ENCODE results near the gene CTXN1. TPM values are rescaled to one million over a fixed set of nuclear protein-coding genes. Genes with fewer than 3 reads are reported as not detected.
A peak's percentile ranks its signal among the peaks of the same experiment; 100 is the strongest.

Gene CTXN1
- total RNA-seq, 1 donor from 2014 or later: 90.6 TPM

- peaks cover 17% of the 10 kb centered on the region for H3K9me3 Mint-ChIP-seq (ENCODE audit: unreplicated experiment)
- H3K4me3 Mint-ChIP-seq (ENCODE audit: unreplicated experiment): peak overlapping the region; percentile 92
- peaks cover 6% of the 10 kb centered on the region for H3K4me1 Mint-ChIP-seq (ENCODE audit: low read depth, unreplicated experiment)
- peak overlapping the region; percentile 92 for H3K27ac Mint-ChIP-seq (ENCODE audit: unreplicated experiment)
- TF ChIP-seq CTCF (IDR thresholded peaks at IDR 0.05; ENCODE audit: partially characterized antibody, unreplicated experiment): peak; percentile 98
- H3K27me3 Mint-ChIP-seq (ENCODE audit: unreplicated experiment): peaks cover 18% of the 10 kb centered on the region
- DNase-seq: peak; percentile 97
- no peaks in the 10 kb centered on the region for H3K36me3 Mint-ChIP-seq (ENCODE audit: unreplicated experiment)
Observed at GRCh38 chr19:7925171-7925851, 624 bp downstream of the CTXN1 start.

- H3K9me3 Mint-ChIP-seq (ENCODE audit: unreplicated experiment): peaks cover 17% of the 10 kb centered on the region
- peak overlapping the region; percentile 67 for H3K4me3 Mint-ChIP-seq (ENCODE audit: unreplicated experiment)
- H3K27me3 Mint-ChIP-seq (ENCODE audit: unreplicated experiment): peaks cover 18% of the 10 kb centered on the region
- H3K36me3 Mint-ChIP-seq (ENCODE audit: unreplicated experiment): no peaks in the 10 kb centered on the region
- H3K27ac Mint-ChIP-seq (ENCODE audit: unreplicated experiment): no peak overlapping the region
- peaks cover 6% of the 10 kb centered on the region for H3K4me1 Mint-ChIP-seq (ENCODE audit: low read depth, unreplicated experiment)
- TF ChIP-seq CTCF (IDR thresholded peaks at IDR 0.05; ENCODE audit: partially characterized antibody, unreplicated experiment): no peak
- no peak for DNase-seq
Observed at GRCh38 chr19:7924651-7925170, 1.2 kb downstream of the CTXN1 start.

GRCh38 chr19:7924241-7924640 lies 1.7 kb downstream of the CTXN1 start:
- H3K36me3 Mint-ChIP-seq (ENCODE audit: unreplicated experiment): no peaks in the 10 kb centered on the region
- no peak for DNase-seq
- peak overlapping the region; percentile 76 for H3K4me3 Mint-ChIP-seq (ENCODE audit: unreplicated experiment)

GRCh38 chr19:7923295-7924191 lies 2.4 kb downstream of the CTXN1 start:
- H3K36me3 Mint-ChIP-seq (ENCODE audit: unreplicated experiment): no peaks in the 10 kb centered on the region
- H3K4me1 Mint-ChIP-seq (ENCODE audit: low read depth, unreplicated experiment): peaks cover 6% of the 10 kb centered on the region
- DNase-seq: no peak
- peaks cover 18% of the 10 kb centered on the region for H3K27me3 Mint-ChIP-seq (ENCODE audit: unreplicated experiment)
- TF ChIP-seq CTCF (IDR thresholded peaks at IDR 0.05; ENCODE audit: partially characterized antibody, unreplicated experiment): no peak
- H3K9me3 Mint-ChIP-seq (ENCODE audit: unreplicated experiment): peaks cover 17% of the 10 kb centered on the region
- H3K4me3 Mint-ChIP-seq (ENCODE audit: unreplicated experiment): peak overlapping the region; percentile 15
- peak overlapping the region; percentile 26 for H3K27ac Mint-ChIP-seq (ENCODE audit: unreplicated experiment)

More at GRCh38 chr19:7924241-7924640, 1.7 kb downstream of the CTXN1 start:
- peaks cover 17% of the 10 kb centered on the region for H3K9me3 Mint-ChIP-seq (ENCODE audit: unreplicated experiment)
- peaks cover 6% of the 10 kb centered on the region for H3K4me1 Mint-ChIP-seq (ENCODE audit: low read depth, unreplicated experiment)
- no peak for TF ChIP-seq CTCF (IDR thresholded peaks at IDR 0.05; ENCODE audit: partially characterized antibody, unreplicated experiment)
- H3K27ac Mint-ChIP-seq (ENCODE audit: unreplicated experiment): no peak overlapping the region
- peaks cover 18% of the 10 kb centered on the region for H3K27me3 Mint-ChIP-seq (ENCODE audit: unreplicated experiment)
